ENCODE measurements around the gene NAPEPLD.
"Not testable (repeated sequence)": the region's sequence is repeated elsewhere in the genome, so short reads cannot be mapped to it uniquely, and the experiment has no call there.

The NAPEPLD gene

DNA sequence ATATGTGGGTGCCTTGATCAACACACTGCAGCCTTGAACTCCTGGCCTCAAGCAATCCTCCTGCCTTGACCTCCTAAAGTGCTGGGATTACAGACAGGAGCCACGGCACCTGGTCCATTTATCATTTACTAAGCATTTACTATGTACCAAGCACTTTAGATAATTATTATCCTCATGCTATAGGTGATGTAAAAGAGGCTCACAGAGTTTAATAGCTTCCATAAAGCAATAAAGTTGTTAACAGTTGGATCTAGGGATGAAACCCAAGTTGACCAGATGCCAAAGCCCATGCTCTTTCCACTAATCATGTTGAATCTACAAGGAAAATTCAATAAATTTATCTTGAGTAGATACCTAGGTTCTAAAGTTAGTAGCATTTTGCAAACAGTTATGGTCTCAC lies 5.0 kb downstream of the NAPEPLD start:
- DNase-seq, result no peak

DNA sequence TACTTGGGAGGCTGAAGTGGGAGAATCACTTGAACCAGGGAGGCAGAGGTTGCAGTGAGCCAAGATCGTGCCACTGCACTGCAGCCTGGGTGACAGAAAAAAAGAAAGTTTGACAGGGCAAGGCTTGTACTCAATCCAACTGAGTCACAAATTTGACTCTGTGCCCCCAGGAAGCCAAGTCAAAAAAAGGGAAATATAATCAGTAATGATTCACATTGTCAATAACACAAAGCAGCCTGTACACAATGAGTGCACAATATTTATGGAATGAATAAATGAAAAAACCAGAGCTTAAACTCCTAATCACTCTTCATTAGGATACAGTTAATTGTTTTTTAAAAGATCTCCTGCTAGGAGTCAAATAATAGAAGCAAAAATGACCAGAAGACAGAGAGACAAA lies 6.4 kb downstream of the NAPEPLD start:
- DNase-seq, result no peak

DNA sequence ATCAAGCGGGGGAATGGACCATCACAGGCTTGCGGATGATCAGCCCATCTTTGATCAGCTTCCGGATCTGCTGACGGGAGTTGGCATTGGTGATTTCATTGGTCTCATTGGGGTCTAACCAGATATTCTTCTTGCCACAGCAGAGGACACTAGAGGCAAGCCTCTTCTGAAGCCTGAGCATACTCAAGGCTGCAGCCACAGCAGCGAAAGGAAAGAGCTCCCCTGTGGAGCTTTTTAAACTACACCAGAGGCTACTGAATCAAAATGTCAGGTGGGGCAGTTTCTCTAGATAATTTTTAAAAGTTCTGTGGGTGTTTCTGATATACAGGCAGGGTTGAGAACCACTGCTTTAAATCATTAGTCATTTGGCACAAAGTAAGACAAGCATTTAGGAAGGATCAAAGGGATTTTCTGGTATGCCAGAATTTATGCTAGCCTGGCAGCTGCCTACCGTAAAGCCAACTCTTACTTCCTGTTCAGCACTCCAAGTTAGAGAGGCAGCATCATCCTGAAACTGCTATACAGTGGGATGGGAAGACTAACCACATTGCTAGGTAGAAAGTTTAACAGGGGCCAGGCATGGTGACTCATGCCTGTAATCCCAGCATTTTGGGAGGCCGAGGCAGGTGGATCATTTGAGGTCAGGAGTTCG lies 7.0 kb downstream of the NAPEPLD start:
- DNase-seq, result no peak

DNA sequence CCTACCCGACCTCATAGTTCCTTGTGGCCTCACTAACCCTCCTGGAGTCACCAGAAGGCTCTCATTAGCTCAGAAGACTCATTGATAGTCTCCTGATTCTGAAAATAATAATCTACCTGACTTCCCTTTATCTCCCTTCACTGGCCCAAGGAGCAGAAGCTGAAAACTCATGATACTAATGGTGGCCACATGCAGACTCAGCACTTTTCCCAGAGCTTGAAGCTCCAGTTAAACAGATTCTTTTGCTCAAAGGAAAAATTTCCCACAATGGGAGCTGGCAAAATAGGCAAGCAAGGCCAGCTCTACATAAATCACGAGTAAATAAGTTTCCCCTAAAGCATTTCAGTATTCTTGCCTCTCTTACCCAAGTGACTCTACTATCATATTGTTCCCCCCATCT lies 8.2 kb downstream of the NAPEPLD start:
- no peak for DNase-seq

DNA sequence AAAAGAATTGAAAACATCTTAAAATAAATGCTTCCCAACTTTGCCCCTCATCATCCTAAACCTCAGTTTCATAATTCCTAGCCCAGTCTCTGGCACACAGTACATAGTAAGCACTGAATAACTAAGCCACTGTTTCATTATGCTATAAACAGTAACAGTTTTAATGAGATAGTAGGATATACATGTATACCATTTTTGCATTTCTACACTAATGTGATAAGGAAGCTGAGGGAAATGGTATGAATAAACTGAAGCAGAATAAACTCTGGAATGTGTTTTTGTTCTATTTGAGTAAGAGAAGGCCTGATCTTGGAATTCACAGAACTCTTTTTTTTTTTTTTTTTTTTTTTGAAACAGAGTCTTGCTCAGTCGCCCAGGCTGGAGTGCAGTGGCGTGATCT lies 8.8 kb downstream of the NAPEPLD start:
- DNase-seq, result no peak

DNA sequence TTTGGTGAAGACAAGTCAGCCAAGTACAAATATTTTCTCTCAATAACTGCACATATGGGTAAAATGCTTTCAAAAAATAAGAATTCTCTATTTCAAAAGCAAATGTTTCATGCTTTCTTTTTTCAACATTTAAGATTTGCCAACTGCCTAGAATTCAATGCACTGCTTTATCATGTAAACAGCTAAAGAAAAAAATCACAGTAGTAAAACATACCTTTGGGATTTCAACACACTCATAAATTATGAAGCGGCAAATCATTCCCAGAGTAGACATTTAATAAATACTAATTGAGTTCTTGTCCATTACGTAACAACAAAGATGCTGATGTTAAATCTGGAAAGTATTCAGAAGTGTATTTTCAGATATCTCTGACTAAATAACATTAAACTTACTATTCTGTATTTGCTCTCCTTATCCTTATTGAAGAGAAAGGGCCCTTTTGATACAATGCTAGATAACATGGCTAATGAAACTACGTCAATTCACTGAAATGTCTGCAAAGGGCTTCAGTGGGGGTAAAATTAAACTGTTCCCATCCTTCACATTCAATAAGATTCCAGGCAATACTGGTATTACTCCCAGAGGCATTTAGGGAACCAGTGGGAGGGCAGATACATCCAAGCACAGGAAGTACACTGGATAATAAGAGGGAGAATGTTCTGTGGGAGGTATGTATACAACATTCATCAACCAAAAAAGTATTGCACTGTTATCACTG lies 13.9 kb downstream of the NAPEPLD start:
- no peak for DNase-seq

DNA sequence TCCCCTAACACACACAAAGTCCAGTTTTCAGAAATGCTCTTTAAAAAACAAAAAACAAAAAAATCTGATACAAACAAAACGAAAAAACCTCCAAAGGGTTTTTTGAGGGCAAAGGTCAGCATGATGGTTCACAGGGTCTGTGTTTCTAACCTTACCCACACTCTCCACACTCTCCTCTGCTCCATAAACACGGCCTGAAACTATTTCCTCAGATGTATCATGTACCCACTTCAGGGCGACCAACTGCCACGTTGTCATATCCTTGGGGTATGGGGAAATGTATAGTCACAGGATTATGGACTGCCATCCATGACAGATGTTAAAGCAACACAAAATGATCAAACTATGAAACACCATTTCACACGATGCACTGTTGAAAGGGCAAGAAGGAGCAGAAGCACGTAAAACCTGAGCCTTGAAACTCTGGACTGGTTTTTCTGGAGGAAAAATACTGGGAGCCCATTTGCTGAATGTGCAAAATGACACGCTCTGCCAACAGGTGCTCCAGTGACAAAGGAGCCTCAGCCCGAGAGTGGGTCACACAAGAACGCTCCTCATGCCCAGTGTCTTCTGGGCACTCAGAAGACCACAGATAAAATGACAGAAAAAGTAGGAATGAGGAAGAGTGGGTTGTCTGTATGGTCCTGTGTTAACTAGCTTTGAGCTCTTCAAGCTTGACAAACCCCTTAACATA lies 15.8 kb downstream of the NAPEPLD start:
- no peak for DNase-seq

DNA sequence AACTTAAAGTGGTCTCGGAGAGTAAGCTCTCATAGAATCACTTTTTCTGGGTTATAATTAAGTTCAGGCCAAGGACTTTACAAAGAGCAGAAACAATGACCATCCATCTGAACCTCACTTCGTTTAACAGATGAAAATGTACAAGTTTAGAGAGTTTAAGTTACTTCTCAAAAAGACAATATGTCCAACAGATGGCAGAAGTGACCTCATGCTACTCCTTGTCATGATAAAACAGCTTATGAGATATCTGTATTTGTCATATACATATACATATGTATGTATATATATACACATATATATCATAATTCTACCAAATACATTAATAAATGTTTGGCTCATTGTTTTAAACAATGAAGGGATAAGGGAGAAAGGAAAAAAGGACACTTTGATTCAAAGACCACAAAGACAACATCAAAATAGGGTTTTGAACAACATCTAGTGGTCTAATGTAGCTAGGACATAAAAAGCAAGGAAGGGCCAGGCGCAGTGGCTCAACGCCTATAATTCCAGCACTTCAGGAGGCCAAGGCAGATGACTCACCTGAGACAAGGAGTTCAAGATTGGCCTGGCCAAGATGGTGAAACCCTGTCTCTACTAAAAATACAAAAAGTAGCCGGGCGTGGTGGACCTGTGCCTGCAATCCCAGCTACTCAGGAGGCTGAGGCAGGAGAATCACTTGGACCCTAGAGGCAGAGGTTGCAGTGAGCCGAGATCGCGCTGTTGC lies 17.8 kb downstream of the NAPEPLD start:
- DNase-seq, result no peak

DNA sequence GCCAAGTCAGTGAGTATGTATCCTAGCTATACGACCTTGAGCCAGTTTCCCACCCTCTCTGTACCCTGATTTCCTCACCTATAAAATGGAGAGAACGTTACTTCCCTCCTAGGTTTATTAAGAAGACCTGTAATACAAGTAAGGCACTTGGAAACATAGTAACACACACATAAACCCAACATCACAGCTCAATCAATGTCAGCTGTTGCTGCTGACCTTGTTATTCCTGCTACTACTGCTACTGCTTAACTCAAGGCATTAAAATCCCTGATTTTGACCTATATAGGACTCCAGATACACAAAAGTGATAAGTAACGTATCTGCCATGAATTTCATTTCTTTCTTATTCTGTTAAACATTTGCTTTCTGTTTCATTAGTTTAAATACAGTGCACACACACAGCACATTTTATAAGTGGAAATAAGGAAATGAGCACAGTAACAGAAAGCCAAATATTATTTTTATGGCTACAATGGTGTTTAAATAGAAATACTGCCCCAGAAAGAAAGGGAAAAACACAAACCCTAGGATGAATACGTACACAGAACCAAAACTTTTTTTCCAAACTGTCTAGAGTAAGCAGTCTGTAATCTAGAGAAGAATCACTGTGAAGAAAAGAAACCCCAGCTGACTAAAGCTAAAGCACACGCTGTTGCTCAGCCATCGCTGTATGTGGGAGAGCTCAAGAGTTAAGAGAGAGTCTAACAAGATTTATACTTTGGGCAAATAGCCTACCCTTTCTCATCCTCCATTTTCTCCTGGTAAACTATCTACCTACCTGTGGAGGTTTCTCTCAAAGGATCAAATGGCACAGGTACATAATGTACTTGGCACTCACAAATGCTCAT lies 19.0 kb downstream of the NAPEPLD start:
- no peak for DNase-seq

DNA sequence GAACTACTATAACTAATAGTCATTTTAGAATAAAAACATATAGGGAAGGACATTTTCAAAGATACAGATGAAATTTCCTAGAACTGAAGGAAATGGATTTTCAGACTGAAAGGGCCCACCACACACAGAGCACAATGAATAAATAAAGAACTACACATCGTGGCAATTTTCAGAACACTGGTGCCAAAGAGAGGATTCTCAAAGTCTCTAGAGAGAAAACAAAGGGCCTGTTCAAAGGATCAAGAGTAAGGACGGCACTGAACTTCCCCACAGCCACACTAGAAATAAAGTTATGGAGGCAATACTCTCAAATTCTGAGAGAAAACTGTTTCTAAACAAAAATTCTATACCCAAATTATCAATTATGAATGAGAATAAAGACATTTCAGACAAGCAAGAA lies 21.9 kb downstream of the NAPEPLD start:
- DNase-seq, result no peak

DNA sequence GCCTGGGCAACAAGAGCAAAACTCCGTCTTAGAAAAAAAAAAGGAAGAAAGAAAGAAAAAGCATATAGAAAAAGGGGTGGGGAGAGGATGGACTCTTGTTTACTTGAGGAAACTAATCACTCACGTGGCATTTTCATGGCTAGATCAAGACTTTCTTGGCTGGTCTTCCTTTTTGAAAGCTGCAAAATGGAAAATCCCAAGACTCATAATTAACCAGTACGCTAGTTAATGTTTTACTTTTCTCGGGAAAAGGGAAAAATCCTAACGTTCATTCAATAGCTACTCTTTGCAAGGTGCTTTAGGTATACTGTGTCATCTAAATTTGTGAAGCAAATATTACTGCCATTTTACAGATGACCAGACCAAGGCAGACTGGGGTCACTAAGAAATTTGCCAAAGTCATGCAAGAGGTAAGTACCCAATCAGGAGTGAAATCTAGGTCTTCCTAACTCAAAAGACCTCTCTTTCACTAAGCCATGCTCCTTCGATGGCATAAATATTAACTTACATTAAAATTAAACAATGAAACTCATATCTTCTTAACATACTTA lies 24.4 kb downstream of the NAPEPLD start:
- no peak for DNase-seq

DNA sequence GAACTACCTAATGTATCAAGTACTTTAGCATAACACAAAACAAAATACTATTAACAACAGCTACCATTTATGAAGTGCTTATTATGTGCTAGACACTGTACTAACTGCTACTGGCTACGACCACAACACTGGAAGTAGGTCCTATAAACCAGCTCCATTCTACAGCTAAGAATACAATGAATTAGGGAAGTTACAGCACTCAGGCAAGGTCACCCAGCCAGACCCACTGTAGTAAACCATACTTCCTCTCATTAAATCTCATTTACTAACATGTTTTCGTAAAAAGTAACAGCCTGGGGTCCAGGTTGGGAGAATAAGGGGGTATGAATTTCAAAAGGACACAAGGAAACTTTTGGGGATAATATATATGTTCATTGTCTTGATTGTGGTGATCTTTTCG lies 25.4 kb downstream of the NAPEPLD start:
- DNase-seq, result no peak

DNA sequence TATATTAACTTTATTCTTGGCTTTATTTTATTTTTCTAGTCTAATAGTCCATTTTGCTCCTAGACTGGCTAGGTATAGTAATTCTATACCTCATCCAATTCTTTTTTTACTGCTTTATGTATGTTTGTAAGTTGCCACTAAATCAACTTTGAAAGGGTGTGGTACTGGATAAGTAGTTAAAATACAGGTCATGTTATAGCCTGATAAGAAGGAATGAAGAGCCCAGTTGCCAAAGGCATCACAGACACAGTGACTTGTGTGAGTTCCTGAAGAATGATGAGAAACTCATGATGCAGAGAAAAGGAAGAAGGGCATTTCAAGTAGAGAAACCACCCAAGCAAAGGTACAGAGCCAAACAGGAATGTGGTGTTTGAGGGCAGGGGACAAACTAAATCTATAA lies 27.3 kb downstream of the NAPEPLD start:
- DNase-seq, result no peak

DNA sequence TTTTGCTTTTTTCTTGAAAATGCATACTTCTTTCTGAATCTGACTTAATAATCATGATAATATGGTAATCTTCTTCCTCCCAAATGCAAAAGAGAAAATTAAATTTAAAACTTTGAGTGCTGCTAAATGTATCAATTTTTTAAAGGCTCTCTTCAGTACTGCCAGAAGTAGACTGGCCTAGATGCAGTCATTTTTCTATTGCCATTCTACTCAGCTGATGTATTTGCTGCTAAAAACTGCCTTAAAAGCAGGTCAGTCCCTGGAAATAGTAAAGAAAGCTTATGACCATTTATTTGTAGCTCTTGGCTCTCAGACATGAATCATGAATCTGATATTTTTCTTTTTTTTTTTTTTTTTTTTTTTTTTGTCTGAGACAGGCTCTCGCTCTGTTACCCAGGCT lies 28.5 kb downstream of the NAPEPLD start:
- DNase-seq, result no peak

DNA sequence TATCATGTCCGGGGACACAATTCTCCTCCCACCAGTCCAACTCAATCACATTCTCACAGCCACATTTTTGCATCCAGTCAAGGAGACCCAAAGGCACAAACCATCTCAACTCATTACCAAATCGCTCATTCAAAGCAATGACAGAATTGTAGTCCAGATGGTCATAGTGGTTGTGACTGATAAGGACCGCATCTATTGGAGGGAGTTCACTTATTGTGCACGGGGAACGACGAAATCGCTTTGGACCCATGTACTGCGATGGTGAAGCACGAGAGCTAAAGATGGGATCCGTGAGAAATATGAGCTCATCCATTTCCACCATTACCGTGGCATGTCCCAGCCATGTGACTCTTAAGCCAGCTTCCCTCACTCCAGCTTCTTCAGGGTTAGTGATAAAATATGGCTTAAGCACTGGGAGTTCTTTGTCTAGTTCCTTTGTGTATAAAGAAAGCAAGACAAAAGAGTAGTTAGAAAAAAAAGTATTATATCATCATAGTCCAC lies 29.1 kb downstream of the NAPEPLD start:
- no peak for DNase-seq

DNA sequence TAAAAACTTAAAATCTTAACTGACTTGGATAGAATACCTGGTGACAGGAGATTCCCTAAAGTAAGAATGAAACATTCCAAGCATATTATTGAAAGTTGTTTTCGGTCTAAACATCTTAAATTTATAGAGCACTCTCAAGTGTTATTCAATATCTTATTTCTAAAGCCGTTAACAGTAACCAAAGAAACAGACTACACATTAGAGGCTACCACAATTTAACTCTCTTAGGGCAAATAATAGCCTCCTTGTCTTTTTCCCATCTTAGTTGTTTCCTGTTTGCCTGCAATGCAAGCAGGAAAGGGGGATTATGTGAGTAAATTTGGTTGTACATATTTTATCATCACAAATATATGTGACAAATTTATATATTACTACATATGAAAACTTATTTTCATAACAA lies 31.4 kb downstream of the NAPEPLD start:
- no peak for DNase-seq

DNA sequence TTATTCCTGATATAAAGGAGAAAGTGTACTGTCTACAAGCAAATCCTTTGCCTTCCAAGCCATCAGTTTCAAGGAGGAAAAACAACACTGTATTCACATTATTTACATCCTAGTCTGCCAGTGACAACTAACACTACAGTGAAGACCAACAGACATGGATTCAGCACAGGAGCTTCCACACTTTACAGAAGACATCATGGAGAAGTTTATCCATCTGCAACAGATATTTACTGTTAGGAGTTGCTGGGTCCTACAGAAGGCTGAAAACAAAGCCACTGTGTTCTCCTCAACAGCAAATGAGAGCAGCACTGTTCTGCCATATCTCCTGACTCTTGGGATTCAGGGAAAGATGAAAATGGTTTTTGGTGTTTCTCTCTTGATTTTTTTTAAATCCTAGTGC lies 31.9 kb downstream of the NAPEPLD start:
- DNase-seq, result no peak

DNA sequence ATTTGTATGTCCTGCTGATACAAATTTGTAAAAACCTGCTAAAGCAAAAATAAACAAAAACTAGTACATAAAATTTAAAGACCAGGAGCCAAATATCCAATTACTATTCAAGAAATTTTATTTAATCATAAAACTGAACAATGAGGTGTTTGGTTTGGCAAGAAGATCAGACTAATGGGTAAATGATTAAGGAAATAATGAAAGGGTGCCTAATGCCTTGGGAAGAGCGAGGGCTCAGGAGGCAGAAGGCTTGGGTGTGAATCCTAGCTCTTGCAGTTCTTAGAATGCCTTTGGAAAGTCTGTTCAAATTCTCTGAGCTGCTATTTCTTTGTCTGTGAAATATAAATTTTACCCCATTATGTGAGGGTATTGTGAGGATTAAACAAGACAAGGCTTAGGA lies 32.4 kb downstream of the NAPEPLD start:
- no peak for DNase-seq

DNA sequence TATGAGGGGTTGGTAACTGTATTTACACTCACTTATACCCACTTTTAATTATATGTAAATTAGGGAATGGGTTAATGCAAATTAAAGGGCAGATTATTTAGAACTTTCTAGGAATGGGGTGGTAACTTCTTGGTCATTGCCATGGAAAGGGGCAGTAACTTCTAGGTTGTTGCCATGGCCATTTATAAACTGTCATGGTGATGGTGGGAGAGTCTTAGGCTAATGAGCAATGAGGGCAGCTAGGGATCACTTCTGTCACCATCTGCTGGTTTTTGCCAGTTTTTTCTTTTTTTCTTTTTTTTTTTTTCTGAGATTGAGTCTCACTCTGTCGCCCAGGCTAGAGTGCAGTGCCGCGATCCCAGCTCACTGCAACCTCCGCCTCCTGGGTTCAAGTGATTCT lies 33.1 kb downstream of the NAPEPLD start:
- DNase-seq, result no peak

DNA sequence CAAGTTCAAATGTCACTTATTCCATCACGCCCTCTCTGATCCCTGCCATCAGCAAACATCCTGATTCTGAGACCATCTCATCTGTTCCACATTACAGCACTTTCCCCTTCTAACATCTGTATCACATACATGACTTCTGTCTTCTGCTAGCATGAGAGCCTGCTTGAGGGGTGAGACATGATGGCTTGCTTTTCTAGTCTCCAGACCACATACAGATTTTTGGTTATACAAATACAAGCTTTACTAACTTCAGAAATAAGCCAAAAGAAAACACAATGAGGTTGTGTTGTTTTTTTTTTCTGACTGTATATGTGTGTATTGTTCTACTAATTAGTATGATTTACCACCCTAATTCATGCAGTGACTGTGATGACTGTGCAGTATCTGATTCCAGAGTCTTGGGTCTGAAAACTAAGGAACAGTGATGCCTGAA lies 34.3 kb downstream of the NAPEPLD start:
- no peak for DNase-seq

DNA sequence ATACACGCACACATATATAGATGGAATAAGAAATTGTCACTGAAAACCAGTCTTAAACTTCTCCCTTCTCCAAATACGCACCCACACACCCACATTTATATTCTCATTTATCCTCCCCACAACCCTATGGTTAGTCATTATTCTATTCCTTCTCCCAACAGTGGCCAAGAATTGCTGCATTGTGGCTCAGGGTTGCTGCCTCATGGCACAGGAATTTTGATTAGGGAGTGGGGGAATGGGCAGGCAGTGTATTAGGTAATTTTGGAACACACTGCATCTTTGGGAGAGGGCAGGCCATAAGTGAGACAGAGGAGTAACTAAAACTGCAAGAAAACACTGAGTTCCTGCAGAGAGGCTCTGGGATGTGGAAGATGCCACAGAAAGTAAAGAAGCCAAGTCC lies 35.7 kb downstream of the NAPEPLD start:
- no peak for DNase-seq

DNA sequence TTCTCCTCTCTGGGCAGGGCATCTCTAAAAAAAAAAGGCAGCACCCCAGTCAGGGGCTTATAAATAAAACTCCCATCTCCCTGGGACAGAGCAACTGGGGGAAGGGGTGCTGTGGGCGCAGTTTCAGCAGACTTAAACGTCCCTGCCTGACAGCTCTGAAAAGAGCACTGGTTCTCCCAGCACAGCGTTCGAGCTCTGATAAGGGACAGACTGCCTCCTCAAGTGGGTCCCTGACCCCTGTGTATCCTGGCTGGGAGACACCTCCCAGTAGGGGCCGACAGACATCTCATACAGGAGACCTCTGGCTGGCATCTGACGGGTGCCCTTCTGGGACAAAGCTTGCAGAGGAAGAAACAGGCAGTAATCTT lies 42.2 kb downstream of the NAPEPLD start:
- not testable (repeated sequence) for DNase-seq
